Measurements from ENCODE around the gene GPR32. TPM values are rescaled to one million over a fixed set of nuclear protein-coding genes. Genes with fewer than 3 reads are reported as not detected.
"Not testable (repeated sequence)": the region's sequence is repeated elsewhere in the genome, so short reads cannot be mapped to it uniquely, and the experiment has no call there.

GPR32 gene
- polyA plus RNA-seq, 1 donor from 2014 or later: not detected

DNA sequence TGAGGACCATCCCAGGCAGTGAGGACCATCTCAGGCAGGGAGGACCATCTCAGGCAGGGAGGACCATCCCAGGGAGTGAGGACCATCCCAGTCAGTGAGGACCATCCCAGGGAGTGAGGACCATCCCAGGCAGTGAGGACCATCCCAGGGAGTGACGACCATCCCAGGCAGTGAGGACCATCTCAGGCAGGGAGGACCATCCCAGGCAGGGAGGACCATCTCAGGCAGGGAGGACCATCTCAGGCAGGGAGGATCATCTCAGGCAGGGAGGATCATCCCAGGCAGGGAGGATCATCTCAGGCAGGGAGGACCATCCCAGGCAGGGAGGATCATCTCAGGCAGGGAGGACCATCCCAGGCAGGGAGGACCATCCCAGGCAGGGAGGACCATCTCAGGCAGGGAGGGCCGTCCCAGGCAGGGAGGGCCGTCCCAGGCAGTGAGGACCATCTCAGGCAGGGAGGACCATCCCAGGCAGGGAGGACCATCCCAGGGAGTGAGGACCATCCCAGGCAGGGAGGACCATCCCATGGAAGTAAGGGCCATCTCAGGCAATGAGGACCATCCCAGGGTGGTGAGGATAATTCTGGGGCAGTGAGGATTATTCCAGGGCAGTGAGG, 41.5 kb downstream of the GPR32 start:
- H3K4me2 ChIP-seq (ENCODE audit: low read length); H3K27me3 ChIP-seq (ENCODE audit: insufficient read depth, low read depth, low read length): not testable (repeated sequence)

DNA sequence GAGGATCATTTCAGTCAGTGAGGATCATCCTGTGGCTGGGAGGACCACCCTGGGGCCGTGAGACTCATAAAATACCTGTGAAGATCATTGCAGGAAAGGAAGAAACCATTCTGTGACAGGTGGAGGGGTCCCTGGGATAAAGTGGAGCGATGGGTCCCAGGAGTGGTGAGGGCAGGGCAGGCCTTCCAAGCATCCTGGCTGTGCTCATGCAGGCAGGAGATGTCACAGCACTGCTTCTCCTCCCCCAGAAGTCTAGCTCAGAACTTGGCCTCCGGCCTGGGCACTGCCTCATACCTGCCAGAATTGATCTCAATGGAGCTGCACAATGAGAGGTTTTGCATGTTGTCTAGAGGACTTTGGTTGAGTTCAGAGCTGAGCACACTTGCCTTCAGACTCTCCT, 42.2 kb downstream of the GPR32 start:
- Histone ChIP-seq H3K79me2 (replicated peaks; ENCODE audit: insufficient read depth, low read length) (no peaks in the 10 kb centered on the region), H3K36me3 (ENCODE audit: insufficient read depth, low read length) (no peaks in the 10 kb centered on the region), H3K27ac (ENCODE audit: low read length) (no peak overlapping the region), H3K4me3 (ENCODE audit: low read length) (no peak overlapping the region), H2AFZ (ENCODE audit: low read depth, low read length) (no peak overlapping the region), H4K20me1 (ENCODE audit: insufficient read depth) (no peaks in the 10 kb centered on the region), H3K9me2 (ENCODE audit: insufficient read depth, low read length) (no peaks in the 10 kb centered on the region), H3K9me3 (ENCODE audit: low read length) (no peaks in the 10 kb centered on the region), H3F3A (ENCODE audit: insufficient read depth, low read length, poor library complexity, severe bottlenecking) (no peaks in the 10 kb centered on the region), H3K4me2 (ENCODE audit: low read length) (no peak overlapping the region), H3K9ac (ENCODE audit: low read length) (no peak overlapping the region), H3K27me3 (ENCODE audit: insufficient read depth, low read depth, low read length) (peaks cover 7% of the 10 kb centered on the region)
- no peak for TF ChIP-seq POLR2AphosphoS5 (IDR thresholded peaks at IDR 0.05)
- no peak for TF ChIP-seq RAD21 (conservative IDR thresholded peaks at IDR 0.05)
- TF ChIP-seq TAF1 (IDR thresholded peaks at IDR 0.05; ENCODE audit: low read depth): no peak
- TF ChIP-seq EZH2 (IDR thresholded peaks at IDR 0.05; ENCODE audit: borderline replicate concordance, insufficient read depth, low read length, poor library complexity, severe bottlenecking): no peak
- TF ChIP-seq SMC3 (conservative IDR thresholded peaks at IDR 0.05; ENCODE audit: poor library complexity): no peak
- no peak for TF ChIP-seq MXI1 (conservative IDR thresholded peaks at IDR 0.05; ENCODE audit: poor library complexity, severe bottlenecking)
- TF ChIP-seq EP300 (conservative IDR thresholded peaks at IDR 0.05; ENCODE audit: poor library complexity, severe bottlenecking): no peak
- TF ChIP-seq, protein P1, sequence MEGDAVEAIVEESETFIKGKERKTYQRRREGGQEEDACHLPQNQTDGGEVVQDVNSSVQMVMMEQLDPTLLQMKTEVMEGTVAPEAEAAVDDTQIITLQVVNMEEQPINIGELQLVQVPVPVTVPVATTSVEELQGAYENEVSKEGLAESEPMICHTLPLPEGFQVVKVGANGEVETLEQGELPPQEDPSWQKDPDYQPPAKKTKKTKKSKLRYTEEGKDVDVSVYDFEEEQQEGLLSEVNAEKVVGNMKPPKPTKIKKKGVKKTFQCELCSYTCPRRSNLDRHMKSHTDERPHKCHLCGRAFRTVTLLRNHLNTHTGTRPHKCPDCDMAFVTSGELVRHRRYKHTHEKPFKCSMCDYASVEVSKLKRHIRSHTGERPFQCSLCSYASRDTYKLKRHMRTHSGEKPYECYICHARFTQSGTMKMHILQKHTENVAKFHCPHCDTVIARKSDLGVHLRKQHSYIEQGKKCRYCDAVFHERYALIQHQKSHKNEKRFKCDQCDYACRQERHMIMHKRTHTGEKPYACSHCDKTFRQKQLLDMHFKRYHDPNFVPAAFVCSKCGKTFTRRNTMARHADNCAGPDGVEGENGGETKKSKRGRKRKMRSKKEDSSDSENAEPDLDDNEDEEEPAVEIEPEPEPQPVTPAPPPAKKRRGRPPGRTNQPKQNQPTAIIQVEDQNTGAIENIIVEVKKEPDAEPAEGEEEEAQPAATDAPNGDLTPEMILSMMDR (IDR thresholded peaks at IDR 0.05; ENCODE audit: poor library complexity, severe bottlenecking): no peak
- TF ChIP-seq, protein P2, sequence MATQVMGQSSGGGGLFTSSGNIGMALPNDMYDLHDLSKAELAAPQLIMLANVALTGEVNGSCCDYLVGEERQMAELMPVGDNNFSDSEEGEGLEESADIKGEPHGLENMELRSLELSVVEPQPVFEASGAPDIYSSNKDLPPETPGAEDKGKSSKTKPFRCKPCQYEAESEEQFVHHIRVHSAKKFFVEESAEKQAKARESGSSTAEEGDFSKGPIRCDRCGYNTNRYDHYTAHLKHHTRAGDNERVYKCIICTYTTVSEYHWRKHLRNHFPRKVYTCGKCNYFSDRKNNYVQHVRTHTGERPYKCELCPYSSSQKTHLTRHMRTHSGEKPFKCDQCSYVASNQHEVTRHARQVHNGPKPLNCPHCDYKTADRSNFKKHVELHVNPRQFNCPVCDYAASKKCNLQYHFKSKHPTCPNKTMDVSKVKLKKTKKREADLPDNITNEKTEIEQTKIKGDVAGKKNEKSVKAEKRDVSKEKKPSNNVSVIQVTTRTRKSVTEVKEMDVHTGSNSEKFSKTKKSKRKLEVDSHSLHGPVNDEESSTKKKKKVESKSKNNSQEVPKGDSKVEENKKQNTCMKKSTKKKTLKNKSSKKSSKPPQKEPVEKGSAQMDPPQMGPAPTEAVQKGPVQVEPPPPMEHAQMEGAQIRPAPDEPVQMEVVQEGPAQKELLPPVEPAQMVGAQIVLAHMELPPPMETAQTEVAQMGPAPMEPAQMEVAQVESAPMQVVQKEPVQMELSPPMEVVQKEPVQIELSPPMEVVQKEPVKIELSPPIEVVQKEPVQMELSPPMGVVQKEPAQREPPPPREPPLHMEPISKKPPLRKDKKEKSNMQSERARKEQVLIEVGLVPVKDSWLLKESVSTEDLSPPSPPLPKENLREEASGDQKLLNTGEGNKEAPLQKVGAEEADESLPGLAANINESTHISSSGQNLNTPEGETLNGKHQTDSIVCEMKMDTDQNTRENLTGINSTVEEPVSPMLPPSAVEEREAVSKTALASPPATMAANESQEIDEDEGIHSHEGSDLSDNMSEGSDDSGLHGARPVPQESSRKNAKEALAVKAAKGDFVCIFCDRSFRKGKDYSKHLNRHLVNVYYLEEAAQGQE (IDR thresholded peaks at IDR 0.05; ENCODE audit: borderline replicate concordance): no peak

More for the DNA sequence above, 41.5 kb downstream of the GPR32 start:
- not testable (repeated sequence) for H4K20me1 ChIP-seq (ENCODE audit: insufficient read depth); H3K79me2 ChIP-seq (replicated peaks; ENCODE audit: insufficient read depth, low read length); H3K9me2 ChIP-seq (ENCODE audit: insufficient read depth, low read length); H3K36me3 ChIP-seq (ENCODE audit: insufficient read depth, low read length); H2AFZ ChIP-seq (ENCODE audit: low read depth, low read length); H3F3A ChIP-seq (ENCODE audit: insufficient read depth, low read length, poor library complexity, severe bottlenecking); H3K9me3 ChIP-seq (ENCODE audit: low read length); H3K4me3 ChIP-seq (ENCODE audit: low read length); H3K27ac ChIP-seq (ENCODE audit: low read length); H3K9ac ChIP-seq (ENCODE audit: low read length)

DNA sequence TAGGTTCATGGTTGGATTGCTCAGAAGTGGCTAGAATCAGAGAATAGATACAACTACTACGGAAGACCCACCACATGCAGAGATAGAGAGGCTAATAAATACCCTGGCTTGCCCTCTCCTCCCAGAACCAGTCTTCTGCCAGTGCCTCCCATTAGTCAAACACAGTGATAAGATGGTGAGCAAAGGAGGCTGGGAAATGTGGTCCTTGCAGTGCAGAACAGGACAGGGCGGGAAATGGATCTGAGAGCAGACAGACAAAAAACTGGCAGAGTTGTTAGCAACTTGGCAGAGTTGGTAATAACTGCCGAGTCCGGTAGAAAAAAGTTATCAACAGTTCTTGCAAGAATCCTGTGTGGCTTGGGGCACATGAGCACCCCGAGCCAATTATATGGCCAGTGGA, 44.6 kb downstream of the GPR32 start:
- no peaks in the 10 kb centered on the region for H3F3A ChIP-seq (ENCODE audit: insufficient read depth, low read length, poor library complexity, severe bottlenecking)
- H3K27me3 ChIP-seq (ENCODE audit: insufficient read depth, low read depth, low read length): peaks cover 29% of the 10 kb centered on the region
- H4K20me1 ChIP-seq (ENCODE audit: insufficient read depth): no peaks in the 10 kb centered on the region
- H3K4me2 ChIP-seq (ENCODE audit: low read length): no peak overlapping the region
- no peaks in the 10 kb centered on the region for H3K36me3 ChIP-seq (ENCODE audit: insufficient read depth, low read length)
- no peak overlapping the region for H3K4me3 ChIP-seq (ENCODE audit: low read length)
- no peaks in the 10 kb centered on the region for H3K9me3 ChIP-seq (ENCODE audit: low read length)
- H2AFZ ChIP-seq (ENCODE audit: low read depth, low read length): no peak overlapping the region
- H3K9me2 ChIP-seq (ENCODE audit: insufficient read depth, low read length): no peaks in the 10 kb centered on the region
- no peaks in the 10 kb centered on the region for H3K79me2 ChIP-seq (replicated peaks; ENCODE audit: insufficient read depth, low read length)
- H3K27ac ChIP-seq (ENCODE audit: low read length): no peak overlapping the region
- TF ChIP-seq TAF1 (IDR thresholded peaks at IDR 0.05; ENCODE audit: low read depth) (no peak), MXI1 (conservative IDR thresholded peaks at IDR 0.05; ENCODE audit: poor library complexity, severe bottlenecking) (no peak), RAD21 (conservative IDR thresholded peaks at IDR 0.05) (no peak), SMC3 (conservative IDR thresholded peaks at IDR 0.05; ENCODE audit: poor library complexity) (no peak)
- TF ChIP-seq, protein P1 (IDR thresholded peaks at IDR 0.05; ENCODE audit: poor library complexity, severe bottlenecking): no peak
- no peak overlapping the region for H3K9ac ChIP-seq (ENCODE audit: low read length)

Measured in neural cell (in vitro differentiated cells).